Dedifferentiated amniotic fluid mesenchymal stem cell (primary cell): ENCODE measurements around the gene RNASE4.

Experiments
- DNase-seq: peaks from one replicate; pipeline ENCODE4 v3.0.0-alpha.2; 2016; ENCODE audit errors: extremely low spot score

Gene RNASE4

DNA sequence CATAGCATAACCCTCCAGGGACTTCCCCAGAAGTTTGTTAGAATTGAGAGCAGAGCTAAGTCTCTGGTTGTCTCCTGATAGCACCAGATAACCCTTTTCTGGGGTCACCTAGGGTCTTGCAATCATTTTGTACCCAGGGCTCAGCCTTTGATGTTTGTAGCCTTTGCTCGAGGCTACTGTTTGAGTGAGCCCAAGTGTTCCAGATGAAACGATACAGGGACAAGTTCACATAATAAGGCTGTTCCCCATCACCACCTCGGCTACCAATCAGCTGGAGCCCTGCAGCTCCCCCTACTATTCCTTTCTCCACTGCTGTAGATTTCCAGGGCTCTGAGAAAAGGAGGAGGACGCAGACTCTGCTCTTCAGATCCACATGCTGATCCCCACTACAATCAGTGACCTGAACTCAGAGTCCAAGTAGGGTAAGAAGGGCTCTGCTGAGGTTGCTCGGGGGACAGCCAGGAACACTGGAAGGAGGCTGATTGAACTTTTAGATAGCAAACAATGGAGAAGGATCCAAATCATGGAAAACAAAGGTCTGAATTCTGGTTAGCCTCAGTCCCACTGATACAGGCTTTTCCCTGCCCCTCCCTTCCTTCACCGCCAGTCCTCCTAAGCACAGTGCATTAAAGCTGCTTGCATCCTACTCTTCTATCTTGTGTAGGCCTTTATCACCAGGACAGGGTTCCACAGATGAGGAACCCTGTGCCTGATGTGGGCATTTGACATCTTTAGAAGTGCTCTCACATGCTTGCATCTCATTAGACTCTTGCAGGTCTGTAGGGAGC is 61.4 kb downstream of the RNASE4 start, which contains the start of gene EDDM3A:
Gene EDDM3A, plus strand, starts transcription at position 317 of the 788 bp plus-strand sequence. CDS start 1,694 bp downstream, outside the sequence.
- DNase-seq = no peak

- DNase-seq = no peak
Measured at GRCh38 chr14:20746566-20746965, 62.2 kb downstream of the RNASE4 start.

GRCh38 chr14:20748439-20748838 is 64.1 kb downstream of the RNASE4 start:
- no peak for DNase-seq

GRCh38 chr14:20750194-20750593 is 65.8 kb downstream of the RNASE4 start:
- no peak for DNase-seq
